Epidermal melanocyte (primary cell): Measurements from ENCODE around the gene DOCK2.
"Not testable (repeated sequence)": the region's sequence is repeated elsewhere in the genome, so short reads cannot be mapped to it uniquely, and the experiment has no call there.

Experiments used
- DNase-seq: peaks from one replicate; pipeline ENCODE4 v3.0.0; 2011; ENCODE audit warnings: low spot score; ENCODE audit not compliant: insufficient read length

The DOCK2 gene

DNA sequence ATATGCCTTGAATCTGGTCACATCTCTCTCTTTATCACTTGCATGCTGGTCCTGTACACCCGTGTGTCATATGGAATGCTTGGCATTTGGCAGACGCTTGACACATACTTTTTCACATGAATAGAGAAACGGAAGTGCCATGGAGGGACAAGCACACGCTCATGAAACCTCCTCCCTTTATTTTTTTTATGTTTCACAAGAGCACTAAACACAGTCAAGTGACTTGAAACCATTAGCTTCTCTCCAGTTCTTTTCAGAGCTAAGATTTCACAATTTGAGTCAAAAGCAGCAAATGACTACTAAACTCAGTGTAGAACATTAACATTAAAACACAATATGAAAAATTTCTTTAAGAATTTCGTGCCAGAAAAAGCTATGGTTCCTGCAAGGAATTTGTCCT is 151.1 kb downstream of the DOCK2 start:
- no peak for DNase-seq

DNA sequence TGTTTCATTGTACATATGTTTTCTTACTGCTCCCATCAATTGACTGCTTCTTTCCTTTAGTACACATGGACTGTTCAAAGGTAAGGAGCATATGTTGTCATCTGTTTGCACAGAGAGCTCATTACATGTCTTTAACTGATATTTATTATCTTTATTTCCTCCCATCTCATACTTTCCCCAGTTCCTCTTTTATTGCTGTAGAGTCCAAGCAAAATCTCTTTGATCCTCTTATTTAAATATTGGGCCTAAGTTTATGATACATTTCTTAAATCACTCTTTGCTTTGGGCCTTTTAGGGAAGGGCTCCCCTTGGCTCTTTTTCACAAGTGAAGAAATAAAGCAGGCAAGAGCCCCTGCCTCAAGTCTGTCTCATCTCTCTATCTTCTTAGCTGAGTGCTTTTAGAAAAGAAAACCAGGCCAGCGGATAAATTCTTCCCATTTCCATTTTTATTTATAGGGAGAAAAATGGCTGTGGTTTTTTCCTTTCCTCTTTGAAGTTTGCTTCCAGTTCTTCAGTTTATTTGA is 152.4 kb downstream of the DOCK2 start:
- DNase-seq = no peak

DNA sequence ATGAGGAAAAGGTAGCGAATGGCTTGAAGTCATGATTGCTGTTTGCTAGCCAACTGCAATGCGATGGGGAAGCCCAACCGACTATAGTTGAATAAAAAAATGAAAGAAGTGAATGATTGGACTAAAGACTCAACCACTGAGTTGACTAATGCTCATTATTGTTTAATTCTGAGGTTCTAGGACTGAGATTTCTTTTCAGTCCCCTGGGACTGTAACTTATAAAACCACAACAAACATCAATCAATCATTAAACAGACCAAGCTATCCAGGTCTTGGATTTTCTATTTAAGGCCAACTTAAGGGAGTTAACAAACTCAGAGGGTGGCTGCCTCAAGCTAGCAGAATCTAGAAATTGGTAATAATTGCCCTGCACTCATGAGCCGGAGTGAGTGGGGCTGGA is 154.2 kb downstream of the DOCK2 start:
- no peak for DNase-seq

DNA sequence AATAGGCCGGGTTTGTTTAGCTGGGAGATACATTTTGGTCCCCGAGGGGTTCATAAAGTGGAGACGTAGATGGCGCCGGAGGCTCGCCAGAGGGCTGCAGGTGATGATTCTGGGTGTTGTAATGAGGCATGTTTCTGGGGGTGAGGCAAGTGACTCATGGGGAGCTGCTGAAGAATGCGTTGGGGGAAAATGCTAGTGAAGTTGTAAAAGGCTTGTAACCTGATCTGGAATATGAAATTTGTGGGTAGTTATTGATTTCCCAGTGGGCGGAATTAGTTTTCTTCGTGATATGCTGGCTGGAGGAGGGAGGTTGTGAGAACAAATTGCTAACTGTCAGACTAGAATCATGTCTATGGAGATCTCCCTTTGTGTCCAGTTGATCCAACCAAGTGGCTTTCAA is 158.3 kb downstream of the DOCK2 start:
- DNase-seq = no peak

DNA sequence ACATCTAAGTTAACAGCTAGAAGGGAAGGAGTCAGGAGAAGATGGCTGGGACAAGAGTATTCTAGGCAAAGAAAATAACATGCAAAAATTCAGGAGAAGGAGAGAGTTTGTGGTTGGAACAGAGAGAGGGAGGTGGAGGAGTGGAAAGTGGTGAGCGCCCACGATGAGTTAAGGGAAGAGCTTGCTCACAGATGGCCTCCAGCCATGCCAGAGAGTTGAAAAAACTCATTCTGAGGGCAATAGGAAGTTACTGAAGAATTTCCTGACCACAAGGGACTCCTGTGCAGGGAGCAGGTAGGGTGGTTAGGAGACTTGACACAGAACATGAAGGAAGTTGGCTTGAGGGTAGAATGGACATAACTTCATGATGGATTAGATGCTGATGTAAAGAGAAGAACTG is 159.7 kb downstream of the DOCK2 start:
- no peak for DNase-seq

DNA sequence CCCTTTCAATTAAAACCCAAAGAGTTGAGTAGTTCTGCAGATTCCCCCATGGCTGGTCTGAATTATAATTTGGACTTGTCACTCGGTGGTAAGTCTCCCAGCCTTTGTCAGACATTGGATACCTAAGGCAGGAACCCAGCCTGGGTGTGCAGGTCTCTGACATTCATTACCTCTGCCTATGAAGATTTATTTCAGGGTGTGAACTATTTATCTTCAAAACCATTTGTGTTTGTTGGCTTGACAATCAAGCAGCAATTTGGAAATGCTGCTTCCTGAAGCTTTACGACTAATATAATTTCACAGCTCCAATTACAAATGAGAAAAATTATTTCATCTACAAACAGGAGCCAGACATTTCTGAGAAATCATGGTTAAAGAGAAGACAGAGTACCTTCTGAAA is 160.5 kb downstream of the DOCK2 start:
- no peak for DNase-seq

DNA sequence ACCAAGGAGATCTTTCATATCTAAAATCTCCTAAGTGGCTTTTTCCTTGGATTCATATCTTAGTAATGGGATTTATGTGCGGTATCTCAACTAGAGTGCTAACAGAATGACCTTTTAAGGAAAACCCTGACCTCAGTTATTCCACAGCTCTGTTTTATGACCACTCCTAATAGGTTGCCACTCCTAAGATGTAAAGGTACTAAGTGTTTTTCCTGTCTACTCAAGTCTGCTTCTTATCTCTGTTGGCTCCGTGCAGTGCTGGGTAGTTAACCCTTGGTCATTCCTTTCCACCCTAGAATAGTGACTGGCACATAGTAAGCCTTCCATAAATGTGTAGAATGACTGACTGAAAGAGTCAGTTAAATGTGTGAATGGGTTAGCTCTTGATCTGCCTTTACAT is 161.4 kb downstream of the DOCK2 start:
- no peak for DNase-seq

DNA sequence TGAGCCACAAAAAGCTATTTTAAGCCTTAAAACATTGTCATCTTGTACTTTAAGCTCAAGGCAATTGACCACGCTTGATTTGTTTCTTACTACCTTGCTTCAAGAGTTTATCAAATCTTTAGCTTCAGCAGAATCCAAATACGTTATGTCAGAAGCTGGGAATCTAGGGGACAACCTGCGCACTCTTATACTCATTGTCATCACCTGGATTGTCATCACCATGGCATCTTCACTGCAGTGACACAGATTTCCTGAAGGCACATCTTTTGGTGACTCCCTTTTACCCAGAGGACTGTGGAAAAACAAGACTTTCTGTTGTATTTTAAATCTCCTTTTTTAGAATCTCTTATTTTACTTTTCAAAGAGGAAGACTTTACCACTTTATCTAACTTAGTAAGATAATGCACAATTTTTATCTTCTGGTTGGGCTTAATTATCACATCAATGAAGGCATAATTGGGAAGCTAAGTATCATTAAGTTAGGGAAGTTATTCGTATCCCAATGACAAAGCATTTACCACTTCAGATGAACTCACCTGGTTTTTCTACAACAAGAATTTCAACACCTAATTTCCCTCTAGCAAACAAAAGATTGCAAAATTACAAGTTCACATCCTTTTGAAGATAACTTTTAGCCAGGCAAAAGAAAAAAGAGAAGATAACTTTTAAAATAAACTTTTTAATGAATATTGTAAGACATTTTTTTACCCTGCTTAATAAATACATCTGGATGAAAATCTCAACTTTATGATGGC is 162.0 kb downstream of the DOCK2 start:
- DNase-seq = no peak

DNA sequence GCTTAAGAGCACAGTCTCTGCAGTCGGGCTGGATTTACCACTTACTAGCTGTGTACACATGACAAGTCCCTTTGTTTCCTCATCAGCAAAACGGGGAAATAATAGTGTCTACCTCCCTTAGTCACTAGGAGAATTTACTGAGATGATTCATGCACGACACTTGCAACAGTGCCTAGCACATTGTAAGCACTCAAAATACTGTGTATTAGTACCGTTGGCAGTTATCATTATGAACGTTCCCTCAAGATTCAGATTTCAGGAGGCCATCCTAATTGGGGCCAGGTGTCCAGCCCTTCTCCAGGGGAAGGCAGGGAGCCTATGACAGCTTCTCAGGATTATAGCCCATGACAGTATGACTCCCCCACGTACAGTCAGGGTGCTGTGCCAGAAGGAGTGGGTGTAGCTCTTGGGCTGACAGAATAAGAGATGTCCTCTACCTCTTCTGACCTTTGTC is 164.3 kb downstream of the DOCK2 start:
- DNase-seq = no peak

DNA sequence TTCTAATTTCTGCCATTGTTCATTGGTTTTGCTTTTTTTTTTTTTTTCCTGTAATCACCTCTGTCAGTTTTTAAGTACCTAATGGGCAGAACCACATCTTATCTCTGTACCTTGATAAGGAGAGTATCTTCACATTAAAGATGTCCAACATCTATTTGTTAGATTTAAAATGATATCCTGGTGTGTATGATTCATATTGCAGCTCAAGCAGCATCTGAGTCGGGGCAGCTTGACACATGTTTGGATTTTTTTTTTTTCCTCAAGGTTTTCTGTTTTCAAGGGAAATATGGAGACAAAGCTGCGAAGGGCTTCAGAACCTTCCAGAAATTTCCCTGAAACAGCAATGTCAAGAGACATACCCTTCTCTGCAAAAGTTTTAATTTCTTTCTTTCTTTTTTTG is 164.7 kb downstream of the DOCK2 start:
- no peak for DNase-seq

DNA sequence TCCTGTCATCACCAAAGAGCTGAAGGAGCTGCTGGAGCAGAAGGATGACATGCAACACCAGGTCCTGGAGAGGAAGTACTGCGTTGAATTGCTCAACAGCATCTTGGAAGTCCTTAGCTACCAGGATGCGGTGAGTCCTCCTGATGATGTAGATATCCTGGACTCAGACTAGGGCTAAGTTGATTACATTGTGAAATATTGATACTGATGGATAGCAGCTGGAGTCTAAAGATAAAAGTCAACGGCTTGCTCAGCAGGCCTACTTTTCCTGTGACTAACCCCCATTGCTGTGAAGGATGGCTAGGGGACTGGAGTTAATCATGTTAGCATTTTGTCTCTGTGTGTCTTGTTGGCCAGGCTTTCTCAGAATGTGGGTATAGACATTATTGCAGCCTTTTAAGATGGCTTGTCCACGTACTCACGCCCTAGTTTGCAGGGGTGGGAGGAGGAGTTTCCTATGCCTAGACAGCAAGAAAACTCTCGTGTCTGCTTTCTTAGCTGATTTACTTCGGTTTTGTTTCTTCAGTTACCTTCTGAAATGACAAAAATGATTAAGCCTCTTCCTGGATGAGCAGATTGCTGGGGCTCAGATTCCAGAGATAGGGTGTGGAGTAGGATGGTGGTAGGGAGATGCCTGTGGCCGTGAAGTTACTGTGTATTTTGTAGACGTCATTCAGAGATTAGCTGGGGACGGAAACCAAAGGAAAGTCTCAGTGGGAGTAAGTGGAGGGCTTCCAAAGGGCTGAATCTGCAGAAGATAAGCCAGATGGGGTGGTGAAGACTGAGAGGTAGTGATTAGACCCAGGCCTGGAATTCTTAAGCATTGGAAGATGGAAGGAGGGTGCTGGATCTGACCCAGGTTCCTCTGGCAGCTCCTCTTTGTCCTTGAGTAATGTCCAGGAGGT is 166.3 kb downstream of the DOCK2 start:
- peak; percentile 39 for DNase-seq

DNA sequence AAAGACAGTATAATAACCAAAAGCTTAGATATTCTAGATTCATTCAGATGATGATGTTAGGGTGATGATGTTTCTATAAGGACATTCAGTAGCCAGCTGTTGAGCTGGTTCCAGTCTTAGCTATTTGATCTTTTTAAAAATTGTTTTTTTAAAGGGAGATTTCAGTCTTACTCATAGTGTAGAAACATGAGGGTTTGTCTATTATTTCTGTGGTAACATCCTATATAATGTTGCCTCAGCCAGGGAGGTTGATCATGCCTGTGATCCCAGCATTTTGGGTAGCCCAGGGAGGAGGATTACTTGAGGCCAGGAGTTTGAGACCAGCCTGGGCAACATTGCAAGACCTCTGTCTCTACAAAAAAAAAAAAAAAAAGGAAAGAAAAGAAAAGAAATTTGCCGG is 167.8 kb downstream of the DOCK2 start:
- no peak for DNase-seq

DNA sequence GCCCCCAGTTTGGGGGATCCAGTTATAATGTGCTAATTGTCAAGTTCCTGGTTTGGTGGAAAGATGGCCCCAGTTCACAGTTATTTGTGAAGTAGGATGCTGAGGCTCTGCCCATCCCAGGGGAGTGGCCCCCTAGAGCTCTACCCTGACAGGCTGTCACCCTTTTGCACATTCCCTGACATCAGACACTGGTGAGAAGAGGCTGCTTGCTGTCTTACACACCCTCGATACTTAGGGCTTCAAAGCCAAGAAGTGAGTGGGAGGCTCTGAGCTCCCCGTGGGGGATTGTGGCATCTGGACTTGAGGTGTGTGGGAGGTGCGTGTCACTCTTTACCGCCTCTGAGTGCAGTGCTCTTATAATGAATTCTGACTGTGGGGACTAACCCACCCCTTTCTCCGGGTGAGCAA is 168.5 kb downstream of the DOCK2 start:
- no peak for DNase-seq

DNA sequence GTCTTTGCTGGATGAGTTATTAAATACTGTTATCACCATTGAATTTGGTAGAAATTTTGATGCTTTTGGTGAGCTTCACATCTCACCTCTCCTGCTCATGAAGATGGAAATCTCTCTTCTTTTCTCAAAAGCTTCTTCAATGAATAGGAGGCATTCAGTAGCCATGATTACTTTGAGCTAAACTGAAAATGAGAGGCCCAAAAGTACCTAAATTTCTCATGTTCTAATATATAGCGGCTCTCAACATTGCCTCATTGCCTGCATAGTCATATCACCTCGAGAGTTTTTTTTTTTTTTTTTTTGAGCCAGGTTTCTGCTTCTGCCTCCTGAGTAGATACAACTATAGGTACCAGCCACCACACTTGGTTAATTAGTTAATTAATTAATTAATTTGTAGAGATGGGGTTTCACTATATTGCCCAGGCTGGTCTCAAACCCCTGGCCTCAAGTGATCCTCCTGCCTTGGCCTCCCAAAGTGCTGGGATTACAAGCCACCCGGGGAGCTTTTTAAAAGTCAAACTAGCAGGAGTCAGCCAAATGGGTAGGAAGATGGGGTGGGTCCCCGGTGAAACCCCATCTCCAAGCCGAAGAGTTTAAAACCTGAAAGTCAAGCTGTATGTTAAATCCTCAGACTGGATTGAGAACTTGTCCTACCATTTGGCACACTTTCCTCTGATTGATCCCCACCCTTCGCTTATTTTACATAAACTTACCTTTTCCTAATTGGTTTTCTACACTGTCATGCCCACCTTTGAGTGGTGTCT is 169.0 kb downstream of the DOCK2 start:
- no peak for DNase-seq

DNA sequence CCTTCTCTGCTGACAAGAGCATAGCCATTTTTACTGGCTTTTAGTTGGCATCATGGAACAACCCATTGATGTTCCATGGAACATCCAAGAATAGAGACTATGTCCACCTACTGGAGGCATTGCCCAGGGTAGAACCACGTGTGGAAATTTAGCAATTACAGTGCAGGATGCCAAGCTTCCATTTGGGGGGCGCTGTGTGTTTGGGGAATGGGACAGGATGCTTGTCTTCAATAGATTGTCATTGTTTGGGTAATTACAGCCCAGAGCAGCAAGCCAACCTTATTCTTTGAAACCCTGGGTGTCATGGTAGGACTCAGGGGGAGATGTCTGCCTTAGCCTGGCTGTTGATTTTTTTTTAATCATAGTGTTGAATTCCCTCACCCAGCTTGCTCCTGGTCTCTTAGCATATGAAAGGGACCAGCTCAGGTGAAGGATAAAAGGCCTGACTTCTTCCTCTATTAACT is 171.1 kb downstream of the DOCK2 start:
- DNase-seq = no peak

DNA sequence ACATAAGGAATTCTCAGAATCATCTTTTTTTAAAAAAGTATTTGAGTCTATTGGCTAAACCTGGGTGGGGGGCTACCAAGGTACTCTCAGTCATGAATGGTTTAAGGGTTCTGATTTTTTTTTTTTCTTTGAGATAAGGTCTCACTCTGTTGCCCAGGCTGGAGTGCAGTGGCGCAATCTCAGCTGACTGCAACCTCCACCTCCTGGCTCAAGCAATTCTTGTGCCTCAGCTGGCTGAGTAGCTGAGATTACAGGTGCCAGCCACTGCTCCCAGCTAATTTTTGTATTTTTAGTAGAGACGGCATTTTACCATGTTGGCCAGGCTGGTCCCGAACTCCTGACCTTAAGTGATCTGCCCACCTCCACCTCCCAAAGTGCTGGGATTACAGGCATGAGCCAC is 171.8 kb downstream of the DOCK2 start:
- not testable (repeated sequence) for DNase-seq

DNA sequence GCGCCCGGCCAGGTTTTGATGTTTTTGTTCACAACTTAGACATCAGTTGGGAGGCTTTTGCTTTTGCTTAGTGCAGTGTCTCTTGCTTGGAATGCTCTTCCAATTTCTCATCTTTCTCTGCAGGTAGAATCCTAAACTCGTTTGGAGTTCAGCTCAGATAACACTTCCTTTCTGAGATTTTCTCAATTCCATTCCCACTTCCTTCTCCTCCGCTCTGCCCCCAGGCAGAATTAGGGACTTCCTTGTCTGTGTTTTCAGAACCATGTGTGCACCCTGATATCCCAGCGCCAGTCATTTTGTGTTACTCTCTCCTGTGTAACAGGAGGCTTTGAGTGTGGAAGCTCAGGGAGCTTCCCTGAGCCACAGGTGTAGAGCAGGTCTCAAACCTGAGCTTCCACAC is 172.2 kb downstream of the DOCK2 start:
- DNase-seq = no peak

DNA sequence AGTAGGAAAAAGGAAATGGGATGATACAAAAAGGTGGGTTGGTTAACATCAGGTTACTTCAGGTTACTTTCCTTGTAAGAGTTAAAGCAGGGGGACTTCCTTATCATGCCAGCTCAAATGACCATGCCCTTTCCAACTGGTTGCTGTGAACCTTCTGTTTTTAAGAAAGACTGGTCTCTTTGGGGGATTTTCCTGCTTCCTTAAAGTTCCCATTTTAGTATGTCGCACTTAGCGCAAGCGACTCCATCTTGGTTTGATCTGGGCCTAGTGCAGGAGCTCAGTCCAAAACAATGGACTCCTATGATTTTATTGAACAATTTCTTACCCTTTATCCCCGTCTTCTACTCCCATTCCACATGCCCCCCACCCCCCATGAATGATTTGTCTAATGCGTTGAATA is 173.4 kb downstream of the DOCK2 start:
- no peak for DNase-seq

DNA sequence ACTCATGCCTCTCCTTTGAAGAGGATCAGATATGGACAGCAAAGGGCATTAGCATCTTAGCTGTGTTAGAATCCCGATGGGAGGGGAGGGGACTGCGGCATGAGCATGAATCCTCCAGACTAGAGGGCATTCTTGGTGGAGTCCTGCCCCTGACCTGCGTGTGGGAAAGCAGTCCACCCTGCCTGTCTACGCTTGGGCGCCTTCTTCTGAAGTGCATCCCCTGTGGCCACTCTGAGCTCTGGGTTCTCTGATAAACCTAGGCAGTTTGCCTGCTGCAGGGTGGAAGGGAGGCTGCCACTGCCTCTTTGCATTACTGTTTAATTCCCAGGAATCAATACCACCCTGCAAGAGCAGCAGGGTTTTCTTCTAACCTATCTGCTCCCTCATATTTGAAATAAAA is 173.9 kb downstream of the DOCK2 start:
- DNase-seq = no peak

DNA sequence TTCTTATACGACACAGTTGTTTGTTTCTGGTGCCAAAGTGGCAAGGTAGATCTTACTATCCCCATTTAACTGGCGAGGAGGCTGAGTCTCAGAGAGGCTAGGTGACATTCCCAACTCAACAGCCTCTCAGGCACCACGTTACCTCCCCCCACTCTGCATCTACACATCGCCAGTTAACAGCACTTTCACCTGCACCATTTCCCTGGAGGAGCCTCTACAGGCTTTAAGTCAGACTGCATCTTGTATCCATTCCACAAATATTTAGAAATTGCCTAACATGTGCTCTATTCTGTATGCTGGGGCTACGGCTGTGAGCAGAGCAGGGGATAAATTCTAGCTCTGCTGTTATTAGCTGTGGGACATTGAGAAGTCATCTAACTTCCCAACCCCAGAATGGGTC is 174.6 kb downstream of the DOCK2 start:
- DNase-seq = no peak

DNA sequence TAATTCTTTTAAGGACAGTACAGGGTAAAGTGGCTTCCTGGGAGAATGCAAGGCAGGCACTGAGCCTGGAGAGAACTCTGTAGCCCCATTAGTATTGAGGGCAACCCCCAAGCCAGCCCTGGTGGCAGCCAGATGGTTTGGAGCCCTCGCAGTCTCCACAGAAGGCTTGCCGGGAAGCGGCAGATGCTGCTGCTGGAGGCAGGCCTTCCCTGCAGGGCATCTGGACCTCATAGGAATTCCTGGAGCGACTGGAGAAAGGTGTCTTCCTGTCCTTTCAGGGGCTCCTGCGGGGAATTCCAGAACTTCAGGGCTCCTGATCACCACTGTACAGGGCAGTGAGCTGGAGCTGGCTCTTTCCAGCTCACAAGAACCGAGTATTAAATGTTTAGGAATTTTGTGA is 175.7 kb downstream of the DOCK2 start:
- DNase-seq = no peak

DNA sequence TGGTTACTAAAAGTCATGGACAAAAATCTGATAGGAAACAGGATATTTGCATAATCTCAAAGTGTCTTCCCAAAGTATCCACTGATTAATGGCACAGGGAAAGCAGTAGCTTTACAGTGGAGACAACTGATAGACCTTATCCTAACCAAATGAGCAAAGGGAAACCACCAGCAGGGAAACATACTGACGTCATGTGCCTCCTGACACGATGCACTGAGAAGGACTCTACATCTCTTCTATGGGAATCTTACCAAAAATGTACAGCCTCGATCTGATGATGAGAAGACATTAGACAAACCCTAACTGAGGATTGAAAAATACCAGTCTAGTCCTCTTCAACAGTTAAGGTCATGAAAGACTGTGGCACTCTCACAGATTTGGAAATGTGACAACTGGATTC is 177.0 kb downstream of the DOCK2 start:
- no peak for DNase-seq
